ENCODE measurements around the gene DIS3.

GRCh38 chr13:72716776-72717175, 64.9 kb downstream of the DIS3 start:
- TF ChIP-seq CTCF (IDR thresholded peaks at IDR 0.05) (no peak), POLR2AphosphoS5 (IDR thresholded peaks at IDR 0.05) (no peak), EP300 (IDR thresholded peaks at IDR 0.05) (no peak)

All from stomach (tissue), 4 donors.